Liver (tissue), 3 donors: ENCODE measurements around the gene OLFML3.

Source experiments
- ATF3 ChIP-seq: IDR thresholded peaks from 2 replicates; pipeline ENCODE4 v1.6.1; 2016; ENCODE audit warnings: antibody characterized with exemption
- CTCF ChIP-seq: fragments of 150-350 bp; IDR thresholded peaks from 2 replicates; pipeline ENCODE4 v1.5.1; 2017; ENCODE audit warnings: improper control_type of control experiment, low read depth, low read length; ENCODE audit not compliant: missing input control
- EGR1 ChIP-seq, 2 donors: IDR thresholded peaks; 2 replicates each; pipeline ENCODE4 v1.6.1; 2016 to 2018; ENCODE audit warnings: antibody characterized with exemption in 2 of 2, low read depth in 2 of 2
- FOXA1 ChIP-seq: IDR thresholded peaks from 2 replicates; pipeline ENCODE4 v1.6.1; 2016; ENCODE audit warnings: antibody characterized with exemption
- GABPA ChIP-seq, 2 donors: IDR thresholded peaks in 1 of 2; conservative IDR thresholded peaks in 1 of 2; 2 replicates each; pipeline ENCODE4 v1.6.1; 2016; ENCODE audit warnings: antibody characterized with exemption in 2 of 2, mild to moderate bottlenecking in 1 of 2, moderate library complexity in 1 of 2
- HNF4A ChIP-seq, 2 donors: conservative IDR thresholded peaks; 2 replicates each; pipeline ENCODE4 v1.6.1; 2016; ENCODE audit warnings: antibody characterized with exemption in 2 of 2, mild to moderate bottlenecking in 2 of 2
- RAD21 ChIP-seq, 2 donors: IDR thresholded peaks; 2 replicates each; pipeline ENCODE4 v1.6.1; 2016; ENCODE audit warnings: antibody characterized with exemption in 2 of 2, mild to moderate bottlenecking in 2 of 2
- RXRA ChIP-seq, 2 donors: IDR thresholded peaks; 2 replicates each; pipeline ENCODE4 v1.6.1; 2017 to 2018; ENCODE audit warnings: antibody characterized with exemption in 2 of 2, mild to moderate bottlenecking in 1 of 2
- ZBTB33 ChIP-seq: IDR thresholded peaks from 2 replicates; pipeline ENCODE4 v1.6.1; 2016; ENCODE audit warnings: antibody characterized with exemption
- TF ChIP-seq, protein P1 (sequence below): IDR thresholded peaks from 2 replicates; pipeline ENCODE4 v1.6.1; 2016; ENCODE audit warnings: antibody characterized with exemption
- donor health status: healthy.
- donor health status: healthy.

DNA sequence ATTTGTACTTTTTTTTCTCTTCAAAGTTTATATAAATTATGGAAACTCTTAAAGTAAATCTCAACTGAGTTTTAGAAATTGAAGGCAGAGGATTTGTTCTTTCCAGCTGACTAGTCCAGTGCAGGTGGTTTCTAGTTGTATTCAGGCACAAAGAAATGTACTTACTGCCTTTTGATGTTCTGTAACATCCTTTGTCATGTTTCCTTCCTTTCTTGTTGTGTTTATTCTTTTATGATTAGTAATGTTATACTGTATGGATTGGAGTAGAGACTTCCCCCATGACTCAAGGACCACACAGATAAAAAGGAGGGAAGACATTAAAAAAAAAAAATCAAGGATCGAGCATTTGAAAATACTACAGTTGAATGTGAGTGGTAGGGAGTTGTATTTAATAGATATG, 42.1 kb upstream of the OLFML3 start:
- TF ChIP-seq RXRA (IDR thresholded peaks at IDR 0.05) (no peak), ZBTB33 (no peak), CTCF (no peak), FOXA1 (no peak), EGR1 (IDR thresholded peaks at IDR 0.05; ENCODE audit: low read depth in 2 of 2) (no peak), ATF3 (no peak), HNF4A (conservative IDR thresholded peaks at IDR 0.05) (no peak), GABPA (IDR thresholded peaks at IDR 0.05 in 1 of 2, conservative IDR thresholded peaks at IDR 0.05 in 1 of 2) (no peak), RAD21 (IDR thresholded peaks at IDR 0.05) (no peak)
- TF ChIP-seq, protein P1, sequence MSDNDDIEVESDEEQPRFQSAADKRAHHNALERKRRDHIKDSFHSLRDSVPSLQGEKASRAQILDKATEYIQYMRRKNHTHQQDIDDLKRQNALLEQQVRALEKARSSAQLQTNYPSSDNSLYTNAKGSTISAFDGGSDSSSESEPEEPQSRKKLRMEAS: no peak
